ENCODE measurements around the gene ANAPC13.

Gene ANAPC13

DNA sequence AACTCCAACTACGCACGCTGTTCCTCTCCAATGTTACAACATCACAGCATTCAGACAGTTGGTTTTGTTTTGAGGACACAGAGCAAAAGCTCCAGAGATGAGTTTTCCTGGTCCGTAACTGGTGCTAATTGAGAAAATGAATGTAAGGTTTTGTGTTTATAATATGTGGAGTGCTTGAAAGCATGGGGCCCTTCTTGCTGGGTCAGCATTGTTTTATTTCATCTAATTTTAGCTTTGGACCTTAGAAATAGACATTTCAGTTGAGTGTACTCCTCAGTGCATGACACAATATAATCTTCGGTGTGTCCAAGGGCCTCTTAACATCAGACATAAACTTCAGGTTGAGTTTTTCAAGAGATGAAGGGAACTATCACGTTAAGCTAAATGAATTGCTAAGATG lies 37.1 kb downstream of the ANAPC13 start:
- DNase-seq = no peak

- DNase-seq = no peak
Measured at GRCh38 chr3:134447351-134447750, 38.4 kb downstream of the ANAPC13 start.

DNA sequence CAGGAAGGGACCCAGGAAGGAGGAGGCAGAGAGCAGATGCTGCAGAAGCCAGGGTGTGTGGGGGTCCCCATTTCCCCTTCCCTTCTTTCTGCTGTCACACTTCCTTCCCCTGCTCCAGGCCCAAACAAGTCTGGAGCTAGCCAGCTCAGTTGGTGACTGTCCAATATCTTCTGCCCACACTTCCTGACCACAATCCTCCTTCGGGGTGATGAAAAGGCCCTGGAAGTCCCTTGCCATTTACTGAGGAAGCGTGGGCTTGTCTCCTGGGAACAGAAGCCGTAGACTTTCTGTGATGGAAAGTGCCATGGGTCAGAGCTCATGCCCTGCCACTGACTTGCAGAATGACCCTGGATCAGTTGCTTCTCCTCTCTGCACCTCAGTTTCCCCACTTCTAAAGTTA lies 39.0 kb downstream of the ANAPC13 start:
- DNase-seq = no peak

- DNase-seq = no peak
Measured at GRCh38 chr3:134445636-134446035, 40.1 kb downstream of the ANAPC13 start.

DNA sequence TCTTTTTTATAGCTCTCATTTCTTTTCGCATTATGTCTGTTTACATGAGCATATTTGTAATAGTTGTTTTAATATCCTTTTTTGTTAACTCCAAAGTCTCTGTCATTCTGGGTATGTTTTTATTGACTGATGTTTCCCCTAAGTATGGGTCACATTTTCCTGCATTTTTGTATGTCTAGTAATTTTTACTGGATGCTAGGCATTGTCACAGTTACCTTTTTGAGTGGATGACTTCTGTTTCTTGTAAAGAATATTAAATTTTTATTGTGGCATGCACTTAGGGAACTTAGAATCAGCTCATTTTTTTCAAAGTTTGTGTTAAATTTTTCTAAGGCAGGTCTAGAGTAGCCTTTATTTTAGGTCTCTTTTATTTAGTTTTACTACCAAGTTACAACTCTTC lies 40.7 kb downstream of the ANAPC13 start:
- DNase-seq = no peak

DNA sequence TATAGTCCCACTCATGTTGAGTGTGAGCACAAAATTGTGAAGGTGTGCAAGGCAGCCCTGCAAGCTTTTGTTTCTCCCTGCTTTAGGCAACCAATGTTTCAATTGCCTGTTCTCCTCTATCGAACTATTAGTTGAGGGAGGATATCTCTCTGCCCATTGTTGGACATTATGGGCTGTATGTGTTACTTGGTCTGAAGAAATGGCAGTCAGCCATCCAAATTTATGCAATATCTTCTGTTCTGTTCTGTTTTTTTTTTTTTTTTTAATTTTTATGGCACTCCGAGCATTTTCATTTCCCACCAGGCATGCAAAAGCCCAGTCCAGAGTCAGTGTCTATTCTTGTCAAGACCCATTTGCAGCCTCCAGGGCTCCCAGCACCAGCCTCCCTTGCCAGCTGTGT lies 44.0 kb downstream of the ANAPC13 start:
- DNase-seq = no peak

GRCh38 chr3:134441321-134441720 lies 44.5 kb downstream of the ANAPC13 start:
- no peak for DNase-seq

DNA sequence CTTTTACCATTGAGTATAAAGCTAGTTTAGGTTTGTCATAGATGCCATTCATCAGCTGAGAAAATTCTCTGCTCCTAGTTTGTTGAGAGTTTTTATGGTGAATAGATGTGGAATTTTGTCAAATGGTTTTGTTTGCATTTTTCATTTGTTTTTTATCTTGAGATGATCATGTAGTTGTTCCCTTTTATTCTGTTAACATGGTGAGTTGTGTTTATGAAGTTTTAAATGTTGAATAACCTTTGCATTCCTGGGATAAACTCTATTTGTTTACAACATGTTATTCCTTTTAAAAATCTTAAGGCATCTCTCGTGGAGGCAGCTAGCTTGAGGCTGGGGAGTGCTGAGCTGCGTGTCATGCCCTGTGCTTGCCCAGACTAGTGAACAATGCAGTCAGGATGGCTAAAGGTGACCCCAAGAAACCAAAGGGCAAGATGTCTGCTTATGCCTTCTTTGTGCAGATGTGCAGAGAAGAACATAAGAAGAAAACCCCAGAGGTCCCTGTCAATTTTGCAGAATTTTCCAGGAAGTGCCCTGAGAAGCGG lies 48.5 kb downstream of the ANAPC13 start:
- no peak for DNase-seq

- DNase-seq = no peak
Measured at GRCh38 chr3:134432236-134432635, 53.5 kb downstream of the ANAPC13 start.

GRCh38 chr3:134430950-134431445 lies 54.8 kb downstream of the ANAPC13 start:
- no peak for DNase-seq

GRCh38 chr3:134430174-134430573 lies 55.6 kb downstream of the ANAPC13 start:
- DNase-seq = no peak

GRCh38 chr3:134428401-134428800 lies 57.4 kb downstream of the ANAPC13 start:
- no peak for DNase-seq

Data from stimulated activated CD4-positive, alpha-beta T cell treated with anti-CD3 and anti-CD28 coated beads, Interleukin-15, amount 100 ng/mL, for 24 hours (primary cell).